Activated CD8-positive, alpha-beta T cell treated with anti-CD3 and anti-CD28 coated beads for 36 hours (primary cell): ENCODE measurements around the gene NBPF1. TPM values are rescaled to one million over a fixed set of nuclear protein-coding genes. Genes with fewer than 3 reads are reported as not detected.
A peak's percentile ranks its signal among the peaks of the same experiment; 100 is the strongest.
"Not testable (repeated sequence)": the region's sequence is repeated elsewhere in the genome, so short reads cannot be mapped to it uniquely, and the experiment has no call there.

Experiments used
- ATAC-seq: fragments of 200-7000 bp; cut with Tn5 transposase; one replicate; pipeline ENCODE4 v1.10.0; 2021; ENCODE audit warnings: mild to moderate bottlenecking, moderate library complexity
- CTCF ChIA-PET: fragments of 350-600 bp; sonication (Branson Sonifier 250); formaldehyde crosslinking; loops from one replicate; lab custom pipeline; 2021; ENCODE audit warnings: antibody characterized with exemption; lab: Charles Lee
- POLR2A ChIA-PET: fragments of 350-600 bp; sonication (Branson Sonifier 250); formaldehyde crosslinking; loops from one replicate; lab custom pipeline; 2021; ENCODE audit warnings: antibody characterized with exemption; lab: Charles Lee
- DNase-seq: peaks from one replicate; pipeline ENCODE4 v3.0.0-alpha.2; 2020
- H3K27ac Mint-ChIP-seq: one replicate; pipeline ENCODE4 v1.8.0; 2021; ENCODE audit warnings: mild to moderate bottlenecking, mixed read lengths
- H3K27me3 Mint-ChIP-seq: one replicate; pipeline ENCODE4 v1.8.0; 2021; ENCODE audit warnings: mixed read lengths
- H3K36me3 Mint-ChIP-seq: one replicate; pipeline ENCODE4 v1.8.0; 2021; ENCODE audit warnings: low read depth, mixed read lengths
- H3K4me1 Mint-ChIP-seq: one replicate; pipeline ENCODE4 v1.8.0; 2021; ENCODE audit warnings: low read depth, mixed read lengths
- H3K4me3 Mint-ChIP-seq: one replicate; pipeline ENCODE4 v1.8.0; 2021; ENCODE audit warnings: mild to moderate bottlenecking, moderate library complexity, mixed read lengths
- H3K9me3 Mint-ChIP-seq: one replicate; pipeline ENCODE4 v1.8.0; 2021; ENCODE audit warnings: mixed read lengths
- intact Hi-C: fragments of 100-400 bp; cut with micrococcal nuclease; formaldehyde crosslinking; loops from one replicate; pipeline ENCODE4 v1.10.0; 2022
- total RNA-seq, 2 experiments: library from RNA; stranded (reverse); gene quantifications; one replicate each; pipeline ENCODE4 v1.2.3, GENCODE V29; 2021
- TF ChIP-seq, protein P1 (sequence below): fragments of 200-600 bp; IDR thresholded peaks from one replicate; pipeline ENCODE4 v1.8.0; 2022; ENCODE audit warnings: antibody characterized with exemption, mild to moderate bottlenecking

The NBPF1 gene
- total RNA-seq, 2 experiments from 2014 or later = 2.8 to 3.1 TPM

DNA sequence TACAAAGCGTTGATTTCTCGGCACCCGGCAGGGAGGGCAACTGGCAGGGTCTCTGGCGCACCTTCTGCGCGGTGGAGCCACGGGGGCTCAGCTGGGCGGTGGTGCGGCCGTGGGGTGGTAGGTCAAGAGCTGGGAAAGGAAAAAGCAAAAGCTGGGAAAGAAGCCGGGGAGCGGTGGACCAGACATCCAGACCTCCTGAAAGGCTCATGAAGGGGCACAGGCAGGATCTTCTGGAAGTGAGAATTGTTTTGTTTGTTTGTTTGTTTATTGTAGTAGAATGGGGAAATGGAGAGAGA is 92.1 kb downstream of the NBPF1 start:
- Mint-ChIP-seq H3K36me3 (no peaks in the 10 kb centered on the region), H3K4me1 (no peaks in the 10 kb centered on the region), H3K4me3 (no peak overlapping the region), H3K27me3 (peaks cover 27% of the 10 kb centered on the region), H3K27ac (no peak overlapping the region), H3K9me3 (no peaks in the 10 kb centered on the region)
- ChIA-PET POLR2A (no interaction called here), CTCF (no interaction called here)
- TF ChIP-seq, protein P1, sequence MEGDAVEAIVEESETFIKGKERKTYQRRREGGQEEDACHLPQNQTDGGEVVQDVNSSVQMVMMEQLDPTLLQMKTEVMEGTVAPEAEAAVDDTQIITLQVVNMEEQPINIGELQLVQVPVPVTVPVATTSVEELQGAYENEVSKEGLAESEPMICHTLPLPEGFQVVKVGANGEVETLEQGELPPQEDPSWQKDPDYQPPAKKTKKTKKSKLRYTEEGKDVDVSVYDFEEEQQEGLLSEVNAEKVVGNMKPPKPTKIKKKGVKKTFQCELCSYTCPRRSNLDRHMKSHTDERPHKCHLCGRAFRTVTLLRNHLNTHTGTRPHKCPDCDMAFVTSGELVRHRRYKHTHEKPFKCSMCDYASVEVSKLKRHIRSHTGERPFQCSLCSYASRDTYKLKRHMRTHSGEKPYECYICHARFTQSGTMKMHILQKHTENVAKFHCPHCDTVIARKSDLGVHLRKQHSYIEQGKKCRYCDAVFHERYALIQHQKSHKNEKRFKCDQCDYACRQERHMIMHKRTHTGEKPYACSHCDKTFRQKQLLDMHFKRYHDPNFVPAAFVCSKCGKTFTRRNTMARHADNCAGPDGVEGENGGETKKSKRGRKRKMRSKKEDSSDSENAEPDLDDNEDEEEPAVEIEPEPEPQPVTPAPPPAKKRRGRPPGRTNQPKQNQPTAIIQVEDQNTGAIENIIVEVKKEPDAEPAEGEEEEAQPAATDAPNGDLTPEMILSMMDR = no peak
- DNase-seq (no peak), ATAC-seq (no peak)
- intact Hi-C loops = no loop called here

DNA sequence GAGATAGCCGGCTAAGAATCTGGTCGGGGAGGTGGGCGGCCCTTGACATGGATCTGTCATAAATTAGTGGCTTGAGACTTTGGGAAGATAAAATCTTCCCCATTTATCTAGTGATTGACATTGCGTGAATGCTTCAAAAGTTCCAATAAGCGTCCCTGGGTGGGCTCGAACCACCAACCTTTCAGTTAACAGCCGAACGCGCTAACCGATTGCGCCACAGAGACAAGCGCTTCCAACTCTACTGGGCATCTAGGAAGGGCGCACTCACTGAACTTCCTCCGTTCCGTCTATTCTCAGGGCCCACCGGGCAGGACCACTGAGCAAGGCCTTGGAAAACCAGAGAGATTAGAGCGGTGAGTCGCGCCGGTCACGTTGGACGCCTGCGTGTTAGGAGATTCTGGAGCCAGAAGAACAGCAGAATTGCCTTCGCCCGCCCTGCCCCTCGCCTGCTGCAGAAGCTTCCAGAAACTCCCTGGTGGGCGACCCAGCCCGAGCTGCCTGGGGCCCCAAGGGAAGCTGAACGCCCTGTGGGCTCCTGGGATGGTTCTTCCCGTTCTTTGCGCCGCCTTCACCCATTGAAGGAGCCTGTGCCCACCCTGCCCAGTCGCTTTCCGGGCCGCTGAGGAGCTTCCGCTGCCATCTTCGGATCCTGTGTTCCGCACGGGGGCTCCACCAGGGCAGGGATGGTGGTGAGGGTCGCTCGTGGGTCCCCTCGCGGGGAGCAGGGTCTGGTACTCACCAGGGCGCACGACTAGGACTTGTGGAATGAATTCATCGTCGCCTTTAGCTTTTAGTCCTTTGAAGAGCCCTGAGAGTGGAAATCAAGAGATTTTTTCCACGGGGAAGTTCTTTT is 92.7 kb downstream of the NBPF1 start:
- H3K4me1 Mint-ChIP-seq, H3K9me3 Mint-ChIP-seq, CTCF ChIA-PET, H3K36me3 Mint-ChIP-seq, intact Hi-C loops, H3K27ac Mint-ChIP-seq, POLR2A ChIA-PET, ATAC-seq: not testable (repeated sequence)
- peaks cover 26% of the 10 kb centered on the region for H3K27me3 Mint-ChIP-seq
- DNase-seq = peak; percentile 15
- H3K4me3 Mint-ChIP-seq = peak overlapping the region; percentile 56

DNA sequence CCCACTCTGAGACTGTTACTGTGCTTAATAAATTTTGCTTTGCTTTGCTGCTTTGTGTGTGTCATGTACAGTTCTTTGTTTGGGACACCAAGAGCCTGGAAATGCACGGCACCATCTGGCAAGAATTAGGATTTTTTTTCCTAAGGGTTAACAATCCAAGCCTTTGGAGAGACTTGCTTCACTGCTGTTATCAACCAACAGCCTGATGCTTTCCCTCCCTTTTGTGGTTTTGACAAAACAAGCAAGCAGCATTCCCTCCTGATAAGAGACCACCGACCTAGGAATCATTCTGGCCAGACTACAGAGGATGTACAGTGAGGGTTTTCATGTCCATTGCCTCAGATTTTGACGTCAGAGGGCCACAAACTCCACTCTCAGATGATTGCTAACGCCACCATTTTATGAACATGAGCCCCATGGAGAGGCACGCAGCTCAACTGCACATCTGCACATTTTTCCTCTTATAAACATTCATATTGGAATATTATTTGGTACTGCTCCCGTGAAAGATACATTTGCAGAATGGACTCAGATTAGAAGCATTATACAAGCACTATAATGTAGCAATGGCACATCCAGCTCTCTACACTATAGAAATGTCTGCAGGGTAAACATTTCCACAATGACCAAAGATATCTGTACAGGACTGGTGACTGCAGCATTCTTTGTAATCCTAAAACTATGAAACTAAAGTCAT is 94.0 kb downstream of the NBPF1 start:
- ATAC-seq, H3K4me1 Mint-ChIP-seq, H3K4me3 Mint-ChIP-seq, H3K27ac Mint-ChIP-seq, H3K9me3 Mint-ChIP-seq, intact Hi-C loops, POLR2A ChIA-PET, H3K36me3 Mint-ChIP-seq, DNase-seq, CTCF ChIA-PET: not testable (repeated sequence)
- H3K27me3 Mint-ChIP-seq = peaks cover 25% of the 10 kb centered on the region

DNA sequence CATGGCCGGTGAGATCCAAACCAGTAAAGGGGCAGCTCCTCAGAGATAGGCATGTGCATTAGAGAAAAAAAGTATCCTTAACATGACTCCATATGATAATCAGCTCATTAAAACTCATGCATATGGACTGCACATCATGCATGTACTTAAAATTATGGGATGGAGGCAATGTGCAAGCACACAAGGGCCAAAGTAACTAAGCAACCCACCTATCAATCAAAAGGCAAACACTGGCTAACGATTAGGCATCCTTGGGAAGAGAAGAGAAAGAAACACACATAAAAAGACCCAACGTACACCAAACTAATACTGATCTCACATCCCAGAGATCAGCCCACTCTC is 94.5 kb downstream of the NBPF1 start:
- intact Hi-C loops = not testable (repeated sequence)
- H3K27me3 Mint-ChIP-seq = peaks cover 25% of the 10 kb centered on the region

DNA sequence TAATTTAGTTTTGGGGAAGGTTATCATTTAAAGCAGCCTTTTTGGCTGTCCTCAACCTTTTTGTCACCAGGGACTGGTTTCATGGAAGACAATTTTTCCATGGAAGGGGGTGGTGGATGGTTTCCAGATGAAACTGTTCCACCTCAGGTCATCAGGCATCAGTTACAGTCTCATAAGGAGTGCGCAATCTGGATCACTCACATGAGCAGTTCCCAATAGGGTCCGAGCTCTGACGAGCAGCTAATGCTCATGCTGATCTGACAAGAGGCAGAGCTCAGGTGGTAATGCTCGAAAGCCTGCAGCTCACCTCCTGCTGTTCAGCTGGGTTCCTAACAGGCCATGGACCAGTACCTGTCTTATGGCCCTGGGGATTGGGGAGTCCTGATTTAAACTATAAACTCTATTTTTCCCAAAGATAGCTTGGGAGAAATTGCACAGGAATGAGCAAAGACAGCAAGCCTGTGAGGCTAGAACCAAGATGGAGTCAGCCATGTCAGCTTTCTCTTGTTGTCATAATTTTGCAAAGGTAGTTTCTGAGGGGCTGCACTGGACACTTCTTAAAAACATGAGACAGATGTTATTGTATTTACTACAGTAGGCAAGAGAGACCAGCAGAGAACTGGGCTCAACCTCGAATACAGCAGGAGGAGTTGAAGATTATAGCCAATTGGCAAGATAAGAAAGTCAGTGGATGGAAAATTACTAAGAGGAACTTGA is 96.5 kb downstream of the NBPF1 start:
- intact Hi-C loops, H3K4me1 Mint-ChIP-seq, H3K36me3 Mint-ChIP-seq, H3K9me3 Mint-ChIP-seq, ATAC-seq, DNase-seq, H3K27ac Mint-ChIP-seq, POLR2A ChIA-PET, H3K4me3 Mint-ChIP-seq: not testable (repeated sequence)
- CTCF ChIA-PET = interaction anchor here (1.1 to 1.2 kb wide), 2 partner anchors 76 to 108 kb away, joined by 3 read pairs; partner anchors contain the start of gene NECAP2
- H3K27me3 Mint-ChIP-seq = peaks cover 25% of the 10 kb centered on the region

More for the DNA sequence above, 94.5 kb downstream of the NBPF1 start:
- DNase-seq, H3K4me1 Mint-ChIP-seq, H3K27ac Mint-ChIP-seq, H3K36me3 Mint-ChIP-seq, POLR2A ChIA-PET, CTCF ChIA-PET, H3K9me3 Mint-ChIP-seq, ATAC-seq, H3K4me3 Mint-ChIP-seq: not testable (repeated sequence)

DNA sequence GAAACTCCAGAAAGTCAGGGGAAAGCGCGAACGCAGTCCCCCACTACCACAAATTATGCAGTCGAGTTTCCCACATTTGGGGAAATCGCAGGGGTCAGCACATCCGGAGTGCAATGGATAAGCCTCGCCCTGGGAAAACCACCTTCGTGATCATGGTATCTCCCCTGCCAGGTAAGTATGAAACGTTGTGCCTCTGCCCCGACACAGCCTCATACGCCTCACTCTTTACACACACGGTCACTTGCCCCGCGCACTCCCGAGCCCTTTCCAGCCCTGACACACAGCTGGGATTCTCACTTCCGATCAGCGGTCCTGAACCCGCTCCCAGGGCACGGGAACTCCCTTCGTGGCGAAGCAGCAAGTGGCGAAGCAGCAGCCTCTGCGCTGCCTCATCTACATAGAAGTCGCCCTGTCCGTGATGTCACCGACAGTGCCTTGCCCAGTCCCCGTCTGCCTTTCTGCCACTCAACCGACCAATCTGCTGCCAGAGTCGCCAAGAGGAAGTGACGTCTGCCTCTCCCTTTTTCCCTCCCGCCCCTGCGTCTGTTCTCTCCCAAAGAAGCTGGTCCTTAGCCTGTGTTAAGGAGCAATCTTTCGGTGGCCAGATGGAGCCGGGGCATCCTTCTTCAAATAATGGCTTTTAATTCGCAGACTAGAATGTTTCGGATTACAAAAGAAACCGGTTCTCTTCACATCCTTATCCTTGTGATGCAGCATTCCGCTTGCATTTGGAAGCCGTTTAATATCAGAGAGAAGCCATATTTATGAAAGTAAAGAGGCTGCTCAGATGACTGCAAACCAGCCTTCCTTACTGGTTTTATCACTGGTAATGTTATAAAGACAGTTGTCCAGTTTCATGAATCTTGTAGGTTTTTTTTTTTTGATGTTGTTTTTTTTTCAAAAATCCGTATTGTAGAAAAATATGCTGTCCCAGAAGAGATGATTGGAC is 99.0 kb downstream of the NBPF1 start, which contains the start of gene RNU1-1:
TSS of gene RNU1-1 (minus strand) at position 179 of the 949 bp plus-strand sequence.
- CTCF ChIA-PET, H3K27ac Mint-ChIP-seq, H3K36me3 Mint-ChIP-seq, H3K4me3 Mint-ChIP-seq, intact Hi-C loops, H3K27me3 Mint-ChIP-seq, H3K9me3 Mint-ChIP-seq, H3K4me1 Mint-ChIP-seq: not testable (repeated sequence)
- peak; percentile 75 for DNase-seq
- POLR2A ChIA-PET = interaction anchor here (0.6 to 1.8 kb wide), 14 partner anchors 10 to 401 kb away, joined by 3 to 8 read pairs (median 3); partner anchors contain the start of gene NECAP2
- ATAC-seq = peak; percentile 53

DNA sequence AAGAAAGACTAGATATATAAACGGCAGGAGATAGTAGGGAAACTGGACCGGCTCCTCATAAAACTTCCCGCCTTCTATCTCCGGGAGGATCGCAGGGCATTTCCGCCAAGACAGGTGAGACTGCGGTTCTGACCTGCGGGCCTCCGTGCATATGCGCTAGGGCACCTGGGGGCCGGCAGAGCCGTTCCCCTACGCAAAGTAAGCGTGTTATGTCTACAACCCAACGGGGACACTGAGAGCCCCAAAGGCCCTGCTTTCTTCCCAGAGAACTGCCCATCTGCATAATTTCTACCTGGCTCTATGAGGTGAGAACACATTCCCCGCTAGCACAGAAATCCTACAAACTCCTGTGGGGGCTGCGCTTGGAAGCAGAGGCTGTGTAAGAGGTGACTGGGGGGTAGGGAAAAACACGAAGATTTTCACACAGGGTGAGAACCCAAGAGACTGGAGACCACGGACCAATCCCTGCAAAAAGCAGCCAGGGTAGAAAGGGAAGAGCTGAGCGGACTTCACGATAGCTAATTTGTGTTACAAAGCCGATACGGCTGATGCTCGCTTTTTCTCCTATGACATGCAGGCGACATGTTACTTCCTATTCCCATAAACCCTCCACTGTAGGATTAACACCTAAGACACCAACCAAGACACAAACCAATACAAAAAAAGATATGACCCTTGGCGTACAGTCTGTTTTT is 99.8 kb downstream of the NBPF1 start:
- H3K27me3 Mint-ChIP-seq, H3K27ac Mint-ChIP-seq, intact Hi-C loops, CTCF ChIA-PET, H3K9me3 Mint-ChIP-seq, H3K4me1 Mint-ChIP-seq, H3K36me3 Mint-ChIP-seq, H3K4me3 Mint-ChIP-seq: not testable (repeated sequence)
- peak; percentile 99 for ATAC-seq
- POLR2A ChIA-PET = interaction anchor here (0.6 to 1.8 kb wide), 16 partner anchors 11 to 402 kb away, joined by 3 to 8 read pairs (median 3); partner anchors contain the start of gene NECAP2
- peak; percentile 65 for DNase-seq

DNA sequence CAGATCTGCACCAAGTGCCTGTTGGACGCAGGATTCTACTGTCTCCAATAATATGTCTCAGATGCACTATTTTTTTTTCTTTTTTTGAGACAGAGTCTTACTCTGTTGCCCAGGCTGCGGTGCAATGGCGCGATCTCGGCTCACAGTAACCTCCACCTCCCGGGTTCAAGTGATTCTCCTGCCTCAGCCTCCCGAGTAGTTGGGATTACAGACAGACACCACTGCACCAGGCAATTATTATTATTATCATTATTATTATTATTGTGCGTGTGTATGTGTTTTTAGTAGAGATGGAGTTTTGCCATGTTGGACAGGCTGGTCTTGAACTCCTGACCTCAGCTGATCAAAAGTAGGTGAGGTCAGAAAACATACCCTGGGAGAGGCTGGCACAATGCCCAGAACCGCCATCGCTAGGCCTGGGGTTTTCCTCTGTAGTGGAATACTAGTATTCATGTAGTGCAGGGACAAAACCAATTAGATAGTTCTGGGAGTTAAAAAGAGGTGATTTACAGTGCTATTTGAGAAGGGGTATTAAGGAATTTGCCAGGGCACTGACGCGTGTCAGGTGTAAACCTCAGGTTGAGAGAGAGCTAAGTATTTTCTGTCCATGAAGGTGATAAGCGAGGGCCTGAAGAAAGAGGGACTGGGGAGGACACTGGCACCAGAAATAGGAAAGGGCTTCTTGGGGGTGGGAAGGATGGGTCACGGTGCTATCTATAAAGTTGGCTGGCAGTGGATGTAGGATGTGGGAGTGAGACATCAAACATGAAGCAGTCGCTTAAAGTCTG is 100.5 kb downstream of the NBPF1 start:
- H3K4me3 Mint-ChIP-seq, H3K27me3 Mint-ChIP-seq, H3K36me3 Mint-ChIP-seq, H3K27ac Mint-ChIP-seq, H3K9me3 Mint-ChIP-seq, ATAC-seq, intact Hi-C loops, H3K4me1 Mint-ChIP-seq, CTCF ChIA-PET: not testable (repeated sequence)
- POLR2A ChIA-PET = interaction anchor here (0.6 to 1.8 kb wide), 4 partner anchors 14 to 390 kb away, joined by 3 to 8 read pairs (median 3); partner anchors contain the start of gene NECAP2
- DNase-seq = peak; percentile 24
